Gastrocnemius medialis (tissue), 4 donors: ENCODE measurements around the gene SIGLEC11.
A peak's percentile ranks its signal among the peaks of the same experiment; 100 is the strongest.

ENCODE experiments used
- POLR2A ChIP-seq, 2 donors: fragments of 450-650 bp; IDR thresholded peaks; one replicate each; pipeline ENCODE4 v1.6.1; 2017; ENCODE audit warnings: antibody characterized with exemption in 2 of 2, mild to moderate bottlenecking in 2 of 2, moderate library complexity in 2 of 2
- TF ChIP-seq, protein P1 (sequence below), 5 experiments: fragments of 450-650 bp in 3 of 5; fragments of 200-600 bp in 2 of 5; sonication (generic) in 2 of 5; IDR thresholded peaks in 4 of 5; conservative IDR thresholded peaks in 1 of 5; 1 replicate in 4 of 5; 2 replicates in 1 of 5; pipeline ENCODE4 v1.5.1; 2016 to 2019; ENCODE audit warnings: antibody characterized with exemption in 5 of 5, mild to moderate bottlenecking in 3 of 5, moderate library complexity in 3 of 5

GRCh38 chr19:49987159-49987698 lies 26.3 kb upstream of the SIGLEC11 start:
- TF ChIP-seq, protein P1, sequence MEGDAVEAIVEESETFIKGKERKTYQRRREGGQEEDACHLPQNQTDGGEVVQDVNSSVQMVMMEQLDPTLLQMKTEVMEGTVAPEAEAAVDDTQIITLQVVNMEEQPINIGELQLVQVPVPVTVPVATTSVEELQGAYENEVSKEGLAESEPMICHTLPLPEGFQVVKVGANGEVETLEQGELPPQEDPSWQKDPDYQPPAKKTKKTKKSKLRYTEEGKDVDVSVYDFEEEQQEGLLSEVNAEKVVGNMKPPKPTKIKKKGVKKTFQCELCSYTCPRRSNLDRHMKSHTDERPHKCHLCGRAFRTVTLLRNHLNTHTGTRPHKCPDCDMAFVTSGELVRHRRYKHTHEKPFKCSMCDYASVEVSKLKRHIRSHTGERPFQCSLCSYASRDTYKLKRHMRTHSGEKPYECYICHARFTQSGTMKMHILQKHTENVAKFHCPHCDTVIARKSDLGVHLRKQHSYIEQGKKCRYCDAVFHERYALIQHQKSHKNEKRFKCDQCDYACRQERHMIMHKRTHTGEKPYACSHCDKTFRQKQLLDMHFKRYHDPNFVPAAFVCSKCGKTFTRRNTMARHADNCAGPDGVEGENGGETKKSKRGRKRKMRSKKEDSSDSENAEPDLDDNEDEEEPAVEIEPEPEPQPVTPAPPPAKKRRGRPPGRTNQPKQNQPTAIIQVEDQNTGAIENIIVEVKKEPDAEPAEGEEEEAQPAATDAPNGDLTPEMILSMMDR (IDR thresholded peaks at IDR 0.05 in 4 of 5, conservative IDR thresholded peaks at IDR 0.05 in 1 of 5): peak in 1 of 5 experiments; percentile 8
- no peak for TF ChIP-seq POLR2A (IDR thresholded peaks at IDR 0.05)
